Activated B cell treated with CpG ODN at 0.5 μM for 24 hours (primary cell): Measurements from ENCODE around the gene POU2F2. TPM values are rescaled to one million over a fixed set of nuclear protein-coding genes. Genes with fewer than 3 reads are reported as not detected.

Experiments used
- ATAC-seq: fragments of 200-7000 bp; cut with Tn5 transposase; one replicate; pipeline ENCODE4 v1.10.0; 2021; ENCODE audit warnings: low read depth, mild to moderate bottlenecking, moderate library complexity
- CTCF ChIA-PET: fragments of 350-600 bp; sonication (Branson Sonifier 250); formaldehyde crosslinking; loops from one replicate; lab custom pipeline; 2021; ENCODE audit warnings: antibody characterized with exemption; lab: Charles Lee
- POLR2A ChIA-PET: fragments of 350-600 bp; sonication (Branson Sonifier 250); formaldehyde crosslinking; loops from one replicate; lab custom pipeline; 2021; ENCODE audit warnings: antibody characterized with exemption; lab: Charles Lee
- DNase-seq: peaks from one replicate; pipeline ENCODE4 v3.0.0; 2022
- H3K27ac Mint-ChIP-seq: one replicate; pipeline ENCODE4 v1.8.0; 2020; ENCODE audit warnings: mixed read lengths
- H3K27me3 Mint-ChIP-seq: one replicate; pipeline ENCODE4 v1.8.0; 2021; ENCODE audit warnings: mixed read lengths
- H3K36me3 Mint-ChIP-seq: one replicate; pipeline ENCODE4 v1.8.0; 2021; ENCODE audit warnings: low read depth, mixed read lengths
- H3K4me1 Mint-ChIP-seq: one replicate; pipeline ENCODE4 v1.8.0; 2021; ENCODE audit warnings: mixed read lengths
- H3K4me3 Mint-ChIP-seq: one replicate; pipeline ENCODE4 v1.8.0; 2020; ENCODE audit warnings: mild to moderate bottlenecking, mixed read lengths
- H3K9me3 Mint-ChIP-seq: one replicate; pipeline ENCODE4 v1.8.0; 2020; ENCODE audit warnings: mixed read lengths
- intact Hi-C: fragments of 100-400 bp; cut with micrococcal nuclease; formaldehyde crosslinking; loops from one replicate; pipeline ENCODE4 v1.15.1; 2024
- total RNA-seq: library from RNA; stranded (reverse); gene quantifications from 2 replicates; pipeline ENCODE4 v1.2.3, GENCODE V29; 2022
- TF ChIP-seq, protein P1 (sequence below): fragments of 200-600 bp; IDR thresholded peaks from one replicate; pipeline ENCODE4 v1.8.0; 2022; ENCODE audit warnings: antibody characterized with exemption, mild to moderate bottlenecking

POU2F2 gene
- total RNA-seq, 1 donor from 2014 or later = 577 TPM

DNA sequence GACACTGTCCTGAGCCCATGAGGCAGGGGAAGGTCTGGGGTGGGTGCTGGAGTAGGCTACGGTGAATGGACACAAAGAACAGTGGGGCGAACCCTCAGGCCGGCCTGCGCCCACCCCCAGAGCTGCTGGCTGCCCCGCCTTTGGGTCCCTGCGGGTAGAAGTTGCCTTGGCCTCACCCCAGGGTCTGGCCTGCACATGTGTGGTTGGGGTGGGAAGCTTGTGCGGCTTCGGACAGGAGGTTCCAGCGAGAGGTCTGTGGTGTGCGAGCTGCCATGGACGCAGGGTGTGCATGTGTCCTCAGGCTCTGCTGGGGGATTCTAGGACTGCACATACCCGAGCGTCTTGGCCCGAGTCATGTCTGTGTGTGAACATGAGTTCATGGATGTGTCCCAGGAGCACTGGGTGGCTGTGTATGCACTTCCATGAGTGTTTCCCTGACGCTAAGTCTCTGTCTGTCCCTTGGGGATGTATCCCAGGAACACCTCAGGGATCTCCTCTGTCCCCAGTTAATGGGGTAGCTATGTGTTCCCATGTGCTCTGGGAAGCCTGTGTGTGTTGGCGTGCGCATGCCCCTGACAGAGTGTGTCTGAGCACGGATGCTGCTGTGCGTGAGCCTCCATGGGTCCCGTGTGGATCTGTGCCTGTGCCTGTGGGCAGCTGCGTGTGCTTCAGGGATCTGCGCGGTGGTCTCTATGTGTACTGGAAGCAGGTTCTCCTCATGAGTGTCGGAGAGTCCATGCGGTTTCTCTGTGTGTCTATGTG lies 20.8 kb upstream of the POU2F2 start:
- Mint-ChIP-seq H3K4me3 (no peak overlapping the region), H3K4me1 (peaks cover 39% of the 10 kb centered on the region), H3K27me3 (no peaks in the 10 kb centered on the region), H3K9me3 (no peaks in the 10 kb centered on the region), H3K36me3 (peaks cover 12% of the 10 kb centered on the region), H3K27ac (no peak overlapping the region)
- POLR2A ChIA-PET = interaction anchor here (0.6 kb wide), 1 partner anchor 17 kb away, joined by 5 read pairs; no protein-coding TSS in a partner anchor
- CTCF ChIA-PET = no interaction called here
- ATAC-seq (no peak), DNase-seq (no peak)
- intact Hi-C loops = no loop called here
- TF ChIP-seq, protein P1, sequence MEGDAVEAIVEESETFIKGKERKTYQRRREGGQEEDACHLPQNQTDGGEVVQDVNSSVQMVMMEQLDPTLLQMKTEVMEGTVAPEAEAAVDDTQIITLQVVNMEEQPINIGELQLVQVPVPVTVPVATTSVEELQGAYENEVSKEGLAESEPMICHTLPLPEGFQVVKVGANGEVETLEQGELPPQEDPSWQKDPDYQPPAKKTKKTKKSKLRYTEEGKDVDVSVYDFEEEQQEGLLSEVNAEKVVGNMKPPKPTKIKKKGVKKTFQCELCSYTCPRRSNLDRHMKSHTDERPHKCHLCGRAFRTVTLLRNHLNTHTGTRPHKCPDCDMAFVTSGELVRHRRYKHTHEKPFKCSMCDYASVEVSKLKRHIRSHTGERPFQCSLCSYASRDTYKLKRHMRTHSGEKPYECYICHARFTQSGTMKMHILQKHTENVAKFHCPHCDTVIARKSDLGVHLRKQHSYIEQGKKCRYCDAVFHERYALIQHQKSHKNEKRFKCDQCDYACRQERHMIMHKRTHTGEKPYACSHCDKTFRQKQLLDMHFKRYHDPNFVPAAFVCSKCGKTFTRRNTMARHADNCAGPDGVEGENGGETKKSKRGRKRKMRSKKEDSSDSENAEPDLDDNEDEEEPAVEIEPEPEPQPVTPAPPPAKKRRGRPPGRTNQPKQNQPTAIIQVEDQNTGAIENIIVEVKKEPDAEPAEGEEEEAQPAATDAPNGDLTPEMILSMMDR = no peak

DNA sequence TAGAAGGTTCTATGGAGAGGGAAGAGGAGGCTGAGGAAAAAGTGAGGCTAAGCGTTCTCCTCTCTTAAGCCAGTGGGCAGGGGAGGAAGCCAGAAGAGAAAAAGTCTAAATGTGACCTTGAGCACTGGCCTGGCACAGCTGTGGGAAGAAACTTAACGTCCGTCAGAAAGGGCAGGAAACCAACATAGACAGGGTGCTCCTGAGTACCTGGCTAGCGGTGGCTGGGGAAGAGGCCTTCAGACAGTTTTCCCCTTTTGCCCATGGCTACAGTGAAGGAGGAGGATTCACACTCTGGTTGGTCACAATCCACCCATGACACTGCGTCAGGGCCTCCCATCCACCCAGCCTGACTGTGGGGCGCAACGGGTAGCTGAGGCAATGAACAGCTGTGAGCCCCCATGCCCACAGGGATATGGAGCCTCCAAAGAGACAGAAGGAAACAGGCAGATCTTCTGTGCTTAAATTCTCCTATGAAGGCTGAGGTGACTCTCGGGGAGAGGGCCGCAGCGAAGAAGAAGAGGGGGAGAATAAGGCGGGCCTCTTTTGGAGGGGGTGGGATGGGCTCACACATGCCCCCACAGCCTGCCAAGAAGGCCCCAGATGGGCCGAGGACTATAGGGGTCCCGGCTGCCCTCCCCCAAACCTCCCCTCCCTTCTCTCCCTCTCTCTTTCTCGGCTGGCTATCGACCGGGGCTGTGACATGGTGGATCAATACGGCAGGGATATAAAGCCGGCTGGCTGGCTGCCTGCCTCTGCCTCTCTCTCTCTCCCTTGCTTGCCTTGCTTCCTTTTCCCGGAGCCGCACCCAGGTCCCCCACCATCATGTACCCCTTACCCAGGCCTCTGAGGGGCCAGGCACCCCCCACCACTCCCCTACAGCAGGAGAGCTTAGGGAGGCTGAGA lies 19.8 kb upstream of the POU2F2 start:
- TF ChIP-seq, protein P1 = no peak
- ATAC-seq = no peak
- DNase-seq = no peak
- Mint-ChIP-seq H3K27ac (no peak overlapping the region), H3K27me3 (no peaks in the 10 kb centered on the region), H3K36me3 (peaks cover 15% of the 10 kb centered on the region), H3K9me3 (no peaks in the 10 kb centered on the region), H3K4me1 (peaks cover 39% of the 10 kb centered on the region), H3K4me3 (no peak overlapping the region)
- intact Hi-C loops = no loop called here
- CTCF ChIA-PET = no interaction called here
- POLR2A ChIA-PET = no interaction called here

DNA sequence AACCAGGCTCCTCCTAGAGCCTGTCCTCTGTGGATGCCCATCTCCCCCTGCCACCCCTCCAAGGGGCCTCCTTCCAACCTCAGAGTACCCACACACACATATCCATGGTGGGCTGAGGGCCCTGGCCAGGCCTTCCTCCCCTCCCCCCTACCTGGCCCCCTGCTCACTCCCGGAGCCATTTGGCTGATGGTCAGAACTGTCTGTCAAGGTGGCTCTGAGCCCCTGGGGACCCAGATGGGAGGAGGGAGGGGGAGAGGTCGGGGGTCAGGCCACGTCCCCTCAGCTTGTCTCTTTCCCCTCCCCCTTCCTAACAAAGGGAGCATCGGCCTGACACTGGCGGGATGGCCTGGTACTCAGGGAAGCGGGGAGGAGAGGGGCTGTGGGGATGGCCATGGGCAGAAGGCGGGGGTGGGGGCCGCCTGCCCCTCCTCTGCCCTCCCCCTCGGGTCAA lies 18.7 kb upstream of the POU2F2 start:
- ChIA-PET POLR2A (no interaction called here), CTCF (no interaction called here)
- DNase-seq (no peak), ATAC-seq (no peak)
- intact Hi-C loops = no loop called here
- Mint-ChIP-seq H3K27me3 (no peaks in the 10 kb centered on the region), H3K4me3 (no peak overlapping the region), H3K27ac (no peak overlapping the region), H3K9me3 (no peaks in the 10 kb centered on the region), H3K36me3 (peaks cover 17% of the 10 kb centered on the region), H3K4me1 (peaks cover 37% of the 10 kb centered on the region)
- TF ChIP-seq, protein P1 = no peak

DNA sequence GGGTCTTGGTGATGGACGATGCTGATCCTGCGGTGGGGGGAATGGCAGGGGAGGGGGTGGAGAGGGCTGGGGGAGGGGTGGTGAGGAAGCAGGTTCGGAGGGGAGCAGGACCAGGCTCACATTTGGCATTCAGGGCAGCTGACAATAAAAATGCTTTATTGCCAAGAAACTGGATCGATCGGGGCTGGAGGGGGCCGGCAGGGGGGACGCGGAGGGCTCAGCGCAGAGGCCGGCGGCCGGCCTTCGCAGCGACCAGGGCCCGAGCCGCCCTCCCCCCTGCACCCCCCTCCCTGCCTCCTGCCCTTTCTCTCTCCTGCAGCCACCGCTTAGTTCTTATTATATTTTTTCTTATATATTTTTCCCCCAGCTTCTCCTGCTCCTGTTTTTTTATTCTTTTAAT lies 18.1 kb upstream of the POU2F2 start:
- Mint-ChIP-seq H3K4me1 (peaks cover 32% of the 10 kb centered on the region), H3K27me3 (no peaks in the 10 kb centered on the region), H3K9me3 (no peaks in the 10 kb centered on the region), H3K4me3 (no peak overlapping the region), H3K36me3 (peaks cover 16% of the 10 kb centered on the region), H3K27ac (no peak overlapping the region)
- CTCF ChIA-PET = interaction anchor here (0.8 kb wide), 1 partner anchor 18 kb away, joined by 3 read pairs; the partner anchor contains the start of gene POU2F2
- no peak for ATAC-seq
- intact Hi-C loops = no loop called here
- TF ChIP-seq, protein P1 = no peak
- DNase-seq = no peak
- POLR2A ChIA-PET = interaction anchor here (0.6 kb wide), 1 partner anchor 66 kb away, joined by 3 read pairs; no protein-coding TSS in a partner anchor
